Globus pallidus (tissue), 1 donor: ENCODE results near the gene RTN4RL2.

Experiments used
- DNase-seq: peaks from one replicate; pipeline ENCODE4 v3.0.0-alpha.2; 2015; ENCODE audit warnings: low spot score

The RTN4RL2 gene

GRCh38 chr11:57500515-57500914 lies 40.2 kb downstream of the RTN4RL2 start:
- DNase-seq, result no peak

- no peak for DNase-seq
Observed at GRCh38 chr11:57500926-57501325, 40.6 kb downstream of the RTN4RL2 start.

GRCh38 chr11:57501953-57502352 lies 41.6 kb downstream of the RTN4RL2 start:
- no peak for DNase-seq

- DNase-seq, result no peak
Observed at GRCh38 chr11:57502376-57502775, 42.0 kb downstream of the RTN4RL2 start.

- DNase-seq, result no peak
Observed at GRCh38 chr11:57502870-57503269, 42.5 kb downstream of the RTN4RL2 start.

- DNase-seq, result no peak
Observed at GRCh38 chr11:57504511-57504910, 44.2 kb downstream of the RTN4RL2 start.

GRCh38 chr11:57506522-57506921 lies 46.2 kb downstream of the RTN4RL2 start:
- DNase-seq, result no peak

- no peak for DNase-seq
Observed at GRCh38 chr11:57508341-57509170, 48.2 kb downstream of the RTN4RL2 start.

GRCh38 chr11:57511741-57512430 lies 51.6 kb downstream of the RTN4RL2 start:
- no peak for DNase-seq

- DNase-seq, result no peak
Observed at GRCh38 chr11:57512646-57513451, 52.5 kb downstream of the RTN4RL2 start.

GRCh38 chr11:57513452-57513795 lies 53.1 kb downstream of the RTN4RL2 start:
- no peak for DNase-seq

- no peak for DNase-seq
Observed at GRCh38 chr11:57513911-57514537, 53.7 kb downstream of the RTN4RL2 start.

GRCh38 chr11:57514538-57515331 lies 54.4 kb downstream of the RTN4RL2 start:
- DNase-seq, result no peak

- no peak for DNase-seq
Observed at GRCh38 chr11:57515332-57516060, 55.2 kb downstream of the RTN4RL2 start, which contains the start of gene SLC43A1. Gene SLC43A1, minus strand, starts transcription at chr11:57515702. Its CDS starts 1,591 bp downstream, at chr11:57514111.

GRCh38 chr11:57516061-57516443 lies 55.7 kb downstream of the RTN4RL2 start:
- no peak for DNase-seq

GRCh38 chr11:57521116-57521515 lies 60.8 kb downstream of the RTN4RL2 start:
- no peak for DNase-seq

GRCh38 chr11:57523419-57523818 lies 63.1 kb downstream of the RTN4RL2 start:
- no peak for DNase-seq
